HG03039 (cell line): Measurements from ENCODE around the gene GLI1.

ENCODE experiments used
- ATAC-seq: cut with Tn5 transposase; IDR thresholded peaks from one replicate; pipeline ENCODE4 v1.9.1; 2021; ENCODE audit warnings: mild to moderate bottlenecking, moderate library complexity; ENCODE audit not compliant: unreplicated experiment

The GLI1 gene

GRCh38 chr12:57518176-57518919 is 58.8 kb downstream of the GLI1 start:
- no peak for ATAC-seq

GRCh38 chr12:57518920-57519795 is 59.6 kb downstream of the GLI1 start:
- ATAC-seq = no peak

- ATAC-seq = peak; percentile 0
Observed at GRCh38 chr12:57519796-57520052, 60.1 kb downstream of the GLI1 start.

GRCh38 chr12:57520053-57520818 is 60.7 kb downstream of the GLI1 start, which contains the start of gene DDIT3:
Gene DDIT3 (minus strand): TSS chr12:57520514. CDS start chr12:57517406, 3,108 bp downstream.
- ATAC-seq = peak; percentile 69

- no peak for ATAC-seq
Observed at GRCh38 chr12:57521525-57522010, 62.0 kb downstream of the GLI1 start.
